Lung (tissue), 12 donors: ENCODE measurements around the gene SFTPB. TPM values are rescaled to one million over a fixed set of nuclear protein-coding genes. Genes with fewer than 3 reads are reported as not detected.

Experiments used
- ATAC-seq: fragments of 200-7000 bp; cut with Tn5 transposase; one replicate; pipeline ENCODE4 v1.9.1; 2020; ENCODE audit warnings: moderate number of reproducible peaks; ENCODE audit not compliant: insufficient read depth, low FRiP score
- DNase-seq, 3 donors: peaks; one replicate each; pipeline ENCODE4 v3.0.0-alpha.2; 2013 to 2017
- H3K27ac ChIP-seq, 2 donors: one replicate each; pipeline ENCODE4 v1.5.1; 2013; ENCODE audit warnings: mild to moderate bottlenecking in 2 of 2, moderate library complexity in 2 of 2, control low read depth in 1 of 2, inconsistent platforms in 1 of 2, low read depth in 1 of 2, low read length in 1 of 2
- H3K27me3 ChIP-seq, 3 donors: one replicate each; pipeline ENCODE4 v1.5.1; 2013; ENCODE audit warnings: low read length in 2 of 3; ENCODE audit not compliant: control insufficient read depth in 3 of 3, insufficient read depth in 3 of 3
- H3K36me3 ChIP-seq, 4 donors: one replicate each; pipeline ENCODE4 v1.5.1; 2013; ENCODE audit warnings: low read length in 4 of 4, mild to moderate bottlenecking in 1 of 4, moderate library complexity in 1 of 4; ENCODE audit not compliant: control insufficient read depth in 4 of 4, insufficient read depth in 4 of 4
- H3K4me1 ChIP-seq, 5 donors: one replicate each; pipeline ENCODE4 v1.5.1; 2013; ENCODE audit warnings: low read length in 5 of 5, mild to moderate bottlenecking in 2 of 5, moderate library complexity in 1 of 5; ENCODE audit not compliant: control insufficient read depth in 5 of 5, insufficient read depth in 5 of 5
- H3K4me3 ChIP-seq: one replicate; pipeline ENCODE4 v1.5.1; 2013; ENCODE audit warnings: mild to moderate bottlenecking, control low read depth, moderate library complexity
- H3K9ac ChIP-seq, 2 donors: one replicate each; pipeline ENCODE4 v1.5.1; 2013; ENCODE audit warnings: low read length in 2 of 2, control low read depth in 1 of 2; ENCODE audit not compliant: insufficient read depth in 1 of 2
- H3K9me3 ChIP-seq, 4 donors: one replicate each; pipeline ENCODE4 v1.5.1; 2013; ENCODE audit warnings: low read length in 3 of 4, mild to moderate bottlenecking in 1 of 4, moderate library complexity in 1 of 4; ENCODE audit not compliant: control insufficient read depth in 4 of 4, insufficient read depth in 3 of 4
- CTCF ChIP-seq: IDR thresholded peaks from 2 replicates; pipeline ENCODE4 v1.5.1; 2012; ENCODE audit warnings: mild to moderate bottlenecking; ENCODE audit errors: control extremely low read depth, extremely low read depth
- WGBS, 2 donors: extraction: QIAGEN DNeasy Blood & Tissue Kit; methylation state at CpG; one replicate each; pipeline ENCODE4 v1.1.7; 2013; 5-methylcytosine and 5-hydroxymethylcytosine counted together
- polyA plus RNA-seq, 2 donors: library from polyadenylated mRNA; stranded (reverse); fragments of 200-250 nt; gene quantifications; one replicate each; pipeline ENCODE4 v1.2.1, GENCODE V29; 2013
- total RNA-seq, 2 donors: library from RNA; depleted of rRNA in 1 of 2; stranded (reverse); fragments of >200 nt in 1 of 2; gene quantifications; one replicate each; pipeline ENCODE4 v1.2.1, GENCODE V29; 2014 to 2021
- donor health status: control.
- donor health status: control.
- donor health status: Bipolar disorder and iron deficiency.
- donor health status: healthy.
- donor health status: DM: yes; HTN: yes; CAD: no.

The SFTPB gene
- total and polyA plus RNA-seq, 4 donors, result 6,615 to 19,115 (median 13,690) TPM

GRCh38 chr2:85710687-85711577, 42.9 kb upstream of the SFTPB start:
- no peaks in the 10 kb centered on the region for H3K36me3 ChIP-seq

GRCh38 chr2:85709401-85709811, 41.4 kb upstream of the SFTPB start:
- Histone ChIP-seq H3K9ac (no peak overlapping the region), H3K27ac (peak overlapping the region; percentile 76 to 96), H3K27me3 (no peaks in the 10 kb centered on the region), H3K4me1 (peaks cover 3 to 48% (median 33%) of the 10 kb centered on the region in 5 donors), H3K4me3 (no peak overlapping the region), H3K36me3 (no peaks in the 10 kb centered on the region), H3K9me3 (no peaks in the 10 kb centered on the region)
- 13 to 19% methylated on average over 4 of the region's 4 CpGs for WGBS, 2 donors
- TF ChIP-seq CTCF, result no peak
- DNase-seq, result peak in 1 of 3 donors; percentile 40
- ATAC-seq, result no peak

More at GRCh38 chr2:85710687-85711577, 42.9 kb upstream of the SFTPB start:
- no peak for TF ChIP-seq CTCF
- Histone ChIP-seq H3K4me3 (no peak overlapping the region), H3K27ac (peak overlapping the region; percentile 76 to 96), H3K9ac (no peak overlapping the region), H3K27me3 (no peaks in the 10 kb centered on the region), H3K4me1 (peaks cover 3 to 48% (median 33%) of the 10 kb centered on the region in 5 donors), H3K9me3 (no peaks in the 10 kb centered on the region)
- DNase-seq (peak; percentile 64 to 79 (median 69)), ATAC-seq (peak; percentile 65)
- WGBS, 2 donors, result 31 to 43% methylated on average over 19 of the region's 19 CpGs

- no peak for TF ChIP-seq CTCF
Observed at GRCh38 chr2:85708641-85709040, 40.6 kb upstream of the SFTPB start.

More at GRCh38 chr2:85708641-85709040, 40.6 kb upstream of the SFTPB start:
- Histone ChIP-seq H3K27ac (peak overlapping the region in 1 of 2 donors; percentile 27), H3K9ac (no peak overlapping the region), H3K36me3 (no peaks in the 10 kb centered on the region), H3K4me1 (peaks cover 3 to 44% (median 33%) of the 10 kb centered on the region in 5 donors), H3K9me3 (no peaks in the 10 kb centered on the region), H3K27me3 (no peaks in the 10 kb centered on the region), H3K4me3 (no peak overlapping the region)
- DNase-seq, result no peak
- no peak for ATAC-seq
- 44 to 55% methylated on average over 1 of the region's 1 CpG for WGBS, 2 donors
